Measurements from ENCODE around the gene LILRB2. TPM values are rescaled to one million over a fixed set of nuclear protein-coding genes. Genes with fewer than 3 reads are reported as not detected.

Gene LILRB2
- total and polyA plus RNA-seq, 8 donors: 0.19 to 3.9 (median 1.5) TPM

- FAIRE-seq: no peak
- WGBS, 2 donors: 23 to 28% methylated on average over 2 of the region's 2 CpGs
Measured at GRCh38 chr19:54268936-54269335, 12.0 kb downstream of the LILRB2 start.

GRCh38 chr19:54266133-54266532, 14.8 kb downstream of the LILRB2 start:
- ATAC-seq (peak in 3 of 4 donors; percentile 83 to 90 (median 87)), FAIRE-seq (no peak), DNase-seq (peak; percentile 65 to 88 (median 74))
- intact Hi-C loops (cut with DNase I): no loop called here
- H3K4me1 ChIP-seq: no peaks in the 10 kb centered on the region
- no peak overlapping the region for H3K4me3 ChIP-seq
- peaks cover 0 to 6% (median 0%) of the 10 kb centered on the region in 4 donors for H3K27me3 ChIP-seq
- no peaks in the 10 kb centered on the region for H3K9me3 ChIP-seq
- H3K27ac ChIP-seq: no peak overlapping the region
- no peaks in the 10 kb centered on the region for H3K36me3 ChIP-seq
- peak; percentile 47 to 82 (median 68) for TF ChIP-seq CTCF (IDR thresholded peaks at IDR 0.05)
- whole genome bisulfite sequencing, 2 donors: 2 to 3% methylated on average over 6 of the region's 6 CpGs

More at GRCh38 chr19:54268936-54269335, 12.0 kb downstream of the LILRB2 start:
- no peak for ATAC-seq
- Histone ChIP-seq H3K9me3 (no peaks in the 10 kb centered on the region), H3K36me3 (no peaks in the 10 kb centered on the region), H3K27ac (no peak overlapping the region), H3K27me3 (peaks cover 0 to 6% (median 0%) of the 10 kb centered on the region in 4 donors), H3K4me1 (no peaks in the 10 kb centered on the region), H3K4me3 (no peak overlapping the region)
- intact Hi-C loops (cut with DNase I): no loop called here
- DNase-seq: no peak
- no peak for TF ChIP-seq CTCF (IDR thresholded peaks at IDR 0.05)

- 52 to 71% methylated on average over 2 of the region's 2 CpGs for WGBS, 2 donors
- intact Hi-C loops (cut with DNase I): no loop called here
- Histone ChIP-seq H3K4me3 (no peak overlapping the region), H3K27ac (no peak overlapping the region), H3K27me3 (no peaks in the 10 kb centered on the region), H3K36me3 (no peaks in the 10 kb centered on the region), H3K4me1 (no peaks in the 10 kb centered on the region), H3K9me3 (no peaks in the 10 kb centered on the region)
- no peak for TF ChIP-seq CTCF (IDR thresholded peaks at IDR 0.05)
- FAIRE-seq: peak; percentile 90
- no peak for ATAC-seq
- DNase-seq: no peak
Measured at GRCh38 chr19:54262470-54262869, 18.4 kb downstream of the LILRB2 start.

GRCh38 chr19:54262066-54262465, 18.8 kb downstream of the LILRB2 start:
- FAIRE-seq: no peak
- H3K9me3 ChIP-seq: no peaks in the 10 kb centered on the region
- 57 to 62% methylated on average over 11 of the region's 11 CpGs for WGBS, 2 donors
- DNase-seq: peak in 2 of 6 donors; percentile 14 to 28
- H3K4me3 ChIP-seq: no peak overlapping the region
- no peak for TF ChIP-seq CTCF (IDR thresholded peaks at IDR 0.05)
- no peak for ATAC-seq
- no peak overlapping the region for H3K27ac ChIP-seq
- H3K4me1 ChIP-seq: no peaks in the 10 kb centered on the region
- no peaks in the 10 kb centered on the region for H3K36me3 ChIP-seq
- H3K27me3 ChIP-seq: no peaks in the 10 kb centered on the region
- intact Hi-C loops (cut with DNase I): no loop called here

GRCh38 chr19:54257116-54257480, 23.8 kb downstream of the LILRB2 start, which contains the start of gene LILRB5:
Gene LILRB5, minus strand, starts transcription at chr19:54257273. Its CDS starts 80 bp downstream, at chr19:54257193.
- Histone ChIP-seq H3K27me3 (peaks cover 0 to 6% (median 2%) of the 10 kb centered on the region in 4 donors), H3K9me3 (no peaks in the 10 kb centered on the region), H3K4me3 (no peak within 1 kb of the TSS), H3K27ac (no peak within 1 kb of the TSS), H3K36me3 (no peaks in the 10 kb centered on the region), H3K4me1 (no peaks in the 10 kb centered on the region)
- DNase-seq (peak in 1 of 6 donors; percentile 16), FAIRE-seq (no peak), ATAC-seq (peak in 2 of 4 donors; percentile 34 to 42)
- intact Hi-C loops (cut with DNase I): no loop called here
- WGBS, 2 donors: 37 to 60% methylated on average over 9 of the region's 9 CpGs
- no peak for TF ChIP-seq CTCF (IDR thresholded peaks at IDR 0.05)

Data from pancreas (tissue), 10 donors.